K562 (cell line): ENCODE measurements around the gene ITK. TPM values are rescaled to one million over a fixed set of nuclear protein-coding genes. Genes with fewer than 3 reads are reported as not detected.

Experiments used
- ARID3A ChIP-seq: IDR thresholded peaks from 2 replicates; pipeline ENCODE4 v1.6.1; 2012; ENCODE audit warnings: low read depth, low read length, improper control_type of control experiment, borderline replicate concordance
- ASH1L ChIP-seq: fragments of 450-650 bp; IDR thresholded peaks from 2 replicates; pipeline ENCODE4 v1.6.1; 2018; ENCODE audit warnings: borderline replicate concordance, mild to moderate bottlenecking, low read depth; ENCODE audit not compliant: partially characterized antibody
- CBFB ChIP-seq: sonication (generic); formaldehyde crosslinking; IDR thresholded peaks from 2 replicates; pipeline ENCODE4 v1.4.0; 2020; ENCODE audit warnings: mild to moderate bottlenecking, missing genetic modification reagents
- DNMT1 ChIP-seq: fragments of 450-650 bp; IDR thresholded peaks from 2 replicates; pipeline ENCODE4 v1.6.1; 2016; ENCODE audit warnings: antibody characterized with exemption, mild to moderate bottlenecking
- ELF1 ChIP-seq: fragments of 200-800 bp; sonication (Bioruptor generic); IDR thresholded peaks from 2 replicates; pipeline ENCODE4 v1.6.1; 2016; ENCODE audit warnings: missing genetic modification characterization, missing compliant biosample characterization
- EP400 ChIP-seq: fragments of 450-650 bp; IDR thresholded peaks from 2 replicates; pipeline ENCODE4 v1.6.1; 2017; ENCODE audit warnings: antibody characterized with exemption, mild to moderate bottlenecking, moderate library complexity
- ERF ChIP-seq: fragments of 450-650 bp; formaldehyde crosslinking; IDR thresholded peaks from 2 replicates; pipeline ENCODE4 v1.4.0; 2020; ENCODE audit warnings: mild to moderate bottlenecking, mixed read lengths
- FOS ChIP-seq: IDR thresholded peaks from 3 replicates; pipeline ENCODE4 v1.6.1; 2011; ENCODE audit not compliant: insufficient read length; ENCODE audit errors: extremely low read depth
- FOSL1 ChIP-seq: fragments of 200-800 bp; sonication (Bioruptor generic); conservative IDR thresholded peaks from 2 replicates; pipeline ENCODE4 v1.6.1; 2016; ENCODE audit warnings: missing genetic modification characterization, missing compliant biosample characterization
- HOMEZ ChIP-seq: fragments of 250-450 bp; sonication (Bioruptor Pico); IDR thresholded peaks from 2 replicates; pipeline ENCODE4 v1.4.0; 2020; ENCODE audit warnings: mild to moderate bottlenecking, moderate library complexity
- PCBP2 ChIP-seq: fragments of 200-400 bp; formaldehyde crosslinking; IDR thresholded peaks from 2 replicates; pipeline ENCODE4 v1.6.1; 2018; ENCODE audit warnings: low read length, low read depth, mild to moderate bottlenecking, moderate library complexity; ENCODE audit not compliant: poor library complexity, severe bottlenecking
- RBM14 ChIP-seq: fragments of 200-400 bp; formaldehyde crosslinking; IDR thresholded peaks from 2 replicates; pipeline ENCODE4 v1.6.1; 2018; ENCODE audit warnings: low read depth, mild to moderate bottlenecking, low read length, moderate library complexity, borderline replicate concordance; ENCODE audit not compliant: insufficient read depth
- STAT5A ChIP-seq: IDR thresholded peaks from 2 replicates; pipeline ENCODE4 v1.6.1; 2012; ENCODE audit warnings: low read length, inconsistent platforms, borderline replicate concordance
- USF2 ChIP-seq: sonication (generic); formaldehyde crosslinking; IDR thresholded peaks from 2 replicates; pipeline ENCODE4 v1.5.0; 2020; ENCODE audit warnings: missing genetic modification reagents
- polyA plus RNA-seq, 8 experiments: library from polyadenylated mRNA; depleted of rRNA in 4 of 8; stranded (reverse) in 5 of 8; unstranded in 3 of 8; fragments of >200 nt; fragmentation: Nextera tagmentation in 2 of 8; fragmentation: Illumina TruSeq in 1 of 8; extraction: Ambion mirVana in 2 of 8; extraction: Trizol in 1 of 8; gene quantifications; 2 replicates each; pipeline versions ENCODE4 v1.2.1 to v1.2.3, GENCODE V29; 2011 to 2014; ENCODE audit warnings: inconsistent platforms in 1 of 8, missing spikeins in 1 of 8
- total RNA-seq, 7 experiments: library from RNA; depleted of rRNA in 6 of 7; stranded (reverse); fragments of >200 nt in 6 of 7; fragmentation: Illumina TruSeq in 2 of 7; extraction: Trizol in 2 of 7; gene quantifications; 2 replicates each; pipeline versions ENCODE4 v1.2.1 to v1.2.3, GENCODE V29; 2011 to 2021; ENCODE audit warnings: low replicate concordance in 1 of 7
- TF ChIP-seq, protein P1 (sequence below), 2 experiments: fragments of 150-350 bp in 1 of 2; IDR thresholded peaks; 2 replicates each; pipeline ENCODE4 v1.6.1; 2012 to 2016; ENCODE audit warnings: low read depth in 2 of 2, low read length in 2 of 2, mild to moderate bottlenecking in 1 of 2, moderate library complexity in 1 of 2
- TF ChIP-seq, protein P2 (sequence below): sonication (generic); formaldehyde crosslinking; IDR thresholded peaks from 2 replicates; pipeline ENCODE4 v1.8.0; 2023; ENCODE audit warnings: mild to moderate bottlenecking, missing genetic modification reagents

Gene ITK
- total and polyA plus RNA-seq, 9 of the 15 experiments (the other 6 are each of a cell fraction or from before 2014, with no cell fraction given) = 0.04 to 0.75 TPM; not detected in 7

DNA sequence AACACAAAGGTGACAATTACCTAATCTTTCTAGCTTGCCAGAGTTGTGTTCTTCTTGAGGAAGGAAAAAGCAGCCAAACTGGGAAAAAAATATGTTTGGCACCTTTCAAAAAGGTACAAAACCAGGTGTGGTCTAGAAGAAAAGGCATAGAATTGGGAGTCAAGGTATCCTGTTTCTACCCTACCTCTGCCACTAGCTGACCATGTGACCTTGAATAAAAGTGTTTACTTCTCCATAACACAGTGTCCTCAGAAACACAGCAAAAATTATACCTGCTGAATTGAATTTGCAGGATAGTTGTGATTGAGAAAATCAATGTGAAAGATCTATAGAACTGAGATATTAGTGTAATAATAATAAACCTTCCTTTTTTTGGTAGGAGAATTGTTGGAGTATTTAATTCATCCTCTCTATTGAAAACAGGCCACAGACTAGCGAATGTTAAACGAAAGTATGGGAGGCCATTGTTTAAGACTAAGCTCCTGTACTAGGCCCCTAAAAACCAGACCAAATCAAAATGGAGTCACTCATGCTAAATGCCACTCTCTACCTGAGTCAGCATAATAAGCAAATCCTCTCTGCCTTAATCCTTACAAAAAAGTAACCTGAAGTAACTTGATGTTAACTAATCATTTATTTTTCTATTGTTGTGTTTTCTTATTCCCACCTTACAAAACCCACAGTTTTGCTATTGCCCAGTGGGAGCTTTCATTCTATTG lies 97.8 kb downstream of the ITK start (continued):
- TF ChIP-seq, protein P1, sequence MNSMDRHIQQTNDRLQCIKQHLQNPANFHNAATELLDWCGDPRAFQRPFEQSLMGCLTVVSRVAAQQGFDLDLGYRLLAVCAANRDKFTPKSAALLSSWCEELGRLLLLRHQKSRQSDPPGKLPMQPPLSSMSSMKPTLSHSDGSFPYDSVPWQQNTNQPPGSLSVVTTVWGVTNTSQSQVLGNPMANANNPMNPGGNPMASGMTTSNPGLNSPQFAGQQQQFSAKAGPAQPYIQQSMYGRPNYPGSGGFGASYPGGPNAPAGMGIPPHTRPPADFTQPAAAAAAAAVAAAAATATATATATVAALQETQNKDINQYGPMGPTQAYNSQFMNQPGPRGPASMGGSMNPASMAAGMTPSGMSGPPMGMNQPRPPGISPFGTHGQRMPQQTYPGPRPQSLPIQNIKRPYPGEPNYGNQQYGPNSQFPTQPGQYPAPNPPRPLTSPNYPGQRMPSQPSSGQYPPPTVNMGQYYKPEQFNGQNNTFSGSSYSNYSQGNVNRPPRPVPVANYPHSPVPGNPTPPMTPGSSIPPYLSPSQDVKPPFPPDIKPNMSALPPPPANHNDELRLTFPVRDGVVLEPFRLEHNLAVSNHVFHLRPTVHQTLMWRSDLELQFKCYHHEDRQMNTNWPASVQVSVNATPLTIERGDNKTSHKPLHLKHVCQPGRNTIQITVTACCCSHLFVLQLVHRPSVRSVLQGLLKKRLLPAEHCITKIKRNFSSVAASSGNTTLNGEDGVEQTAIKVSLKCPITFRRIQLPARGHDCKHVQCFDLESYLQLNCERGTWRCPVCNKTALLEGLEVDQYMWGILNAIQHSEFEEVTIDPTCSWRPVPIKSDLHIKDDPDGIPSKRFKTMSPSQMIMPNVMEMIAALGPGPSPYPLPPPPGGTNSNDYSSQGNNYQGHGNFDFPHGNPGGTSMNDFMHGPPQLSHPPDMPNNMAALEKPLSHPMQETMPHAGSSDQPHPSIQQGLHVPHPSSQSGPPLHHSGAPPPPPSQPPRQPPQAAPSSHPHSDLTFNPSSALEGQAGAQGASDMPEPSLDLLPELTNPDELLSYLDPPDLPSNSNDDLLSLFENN (IDR thresholded peaks at IDR 0.05; ENCODE audit: low read depth in 2 of 2, low read length in 2 of 2) = no peak
- TF ChIP-seq EP400 (no peak), FOSL1 (tag) (no peak; the same call in 1 of the 2 replicates), CBFB (CRISPR knock-in tag) (no peak), RBM14 (no peak), ASH1L (no peak), ERF (CRISPR knock-in tag) (0 out of 2 replicates have a peak, but pooled peaks have one; percentile 54), PCBP2 (no peak), ARID3A (no peak), ELF1 (tag) (no peak), DNMT1 (no peak), STAT5A (no peak), FOS (no peak), HOMEZ (CRISPR knock-in tag) (peak; percentile 95), USF2 (no peak)
- TF ChIP-seq, protein P2, sequence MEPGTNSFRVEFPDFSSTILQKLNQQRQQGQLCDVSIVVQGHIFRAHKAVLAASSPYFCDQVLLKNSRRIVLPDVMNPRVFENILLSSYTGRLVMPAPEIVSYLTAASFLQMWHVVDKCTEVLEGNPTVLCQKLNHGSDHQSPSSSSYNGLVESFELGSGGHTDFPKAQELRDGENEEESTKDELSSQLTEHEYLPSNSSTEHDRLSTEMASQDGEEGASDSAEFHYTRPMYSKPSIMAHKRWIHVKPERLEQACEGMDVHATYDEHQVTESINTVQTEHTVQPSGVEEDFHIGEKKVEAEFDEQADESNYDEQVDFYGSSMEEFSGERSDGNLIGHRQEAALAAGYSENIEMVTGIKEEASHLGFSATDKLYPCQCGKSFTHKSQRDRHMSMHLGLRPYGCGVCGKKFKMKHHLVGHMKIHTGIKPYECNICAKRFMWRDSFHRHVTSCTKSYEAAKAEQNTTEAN (CRISPR knock-in tag) = no peak
